K562 (cell line): ENCODE data around the gene NGRN. TPM values are rescaled to one million over a fixed set of nuclear protein-coding genes. Genes with fewer than 3 reads are reported as not detected.
A peak's percentile ranks its signal among the peaks of the same experiment; 100 is the strongest.

ENCODE experiments used
- CAMTA2 ChIP-seq: fragments of 250-450 bp; sonication (Bioruptor Pico); conservative IDR thresholded peaks from 2 replicates; pipeline ENCODE4 v1.5.1; 2022
- CEBPZ ChIP-seq: fragments of 150-350 bp; IDR thresholded peaks from 2 replicates; pipeline ENCODE4 v1.6.1; 2014; ENCODE audit warnings: low read depth, mild to moderate bottlenecking, low read length, borderline replicate concordance
- CHD2 ChIP-seq: IDR thresholded peaks from 2 replicates; pipeline ENCODE4 v1.6.1; 2011; ENCODE audit warnings: low read depth, low read length
- HDAC8 ChIP-seq: fragments of 450-650 bp; IDR thresholded peaks from 2 replicates; pipeline ENCODE4 v1.6.1; 2016; ENCODE audit warnings: mild to moderate bottlenecking, missing genetic modification characterization, moderate library complexity, missing compliant biosample characterization
- HINFP ChIP-seq: fragments of 450-650 bp; conservative IDR thresholded peaks from 2 replicates; pipeline ENCODE4 v1.6.1; 2016; ENCODE audit warnings: missing genetic modification characterization, low read depth, mild to moderate bottlenecking, control low read depth, missing compliant biosample characterization
- MAFG ChIP-seq: fragments of 450-650 bp; conservative IDR thresholded peaks from 2 replicates; pipeline ENCODE4 v1.6.1; 2016; ENCODE audit warnings: missing genetic modification characterization, missing compliant biosample characterization
- MAZ ChIP-seq, 2 experiments: fragments of 450-650 bp in 1 of 2; sonication (generic) in 1 of 2; formaldehyde crosslinking; IDR thresholded peaks in 1 of 2; conservative IDR thresholded peaks in 1 of 2; 2 replicates each; pipeline versions ENCODE4 v1.4.0 to v1.5.0; 2020; ENCODE audit warnings: mild to moderate bottlenecking in 1 of 2, missing genetic modification reagents in 1 of 2
- MNT ChIP-seq, 2 experiments: fragments of 450-650 bp; conservative IDR thresholded peaks; 2 replicates each; pipeline ENCODE4 v1.6.1; 2017; ENCODE audit warnings: mild to moderate bottlenecking in 2 of 2, moderate library complexity in 2 of 2
- NFATC3 ChIP-seq: fragments of 450-650 bp; IDR thresholded peaks from 2 replicates; pipeline ENCODE4 v1.6.1; 2017; ENCODE audit warnings: mild to moderate bottlenecking
- RNF219 ChIP-seq: fragments of 250-450 bp; sonication (Bioruptor Pico); IDR thresholded peaks from 2 replicates; pipeline ENCODE4 v1.5.0; 2022; ENCODE audit warnings: mild to moderate bottlenecking
- SUPT5H ChIP-seq: fragments of 450-650 bp; IDR thresholded peaks from 2 replicates; pipeline ENCODE4 v1.6.1; 2016
- ZNF57 ChIP-seq: fragments of 450-650 bp; formaldehyde crosslinking; IDR thresholded peaks from 2 replicates; pipeline ENCODE4 v1.4.0; 2020; ENCODE audit warnings: mild to moderate bottlenecking, moderate library complexity
- ZNF79 ChIP-seq: fragments of 250-450 bp; sonication (Bioruptor Pico); IDR thresholded peaks from 2 replicates; pipeline ENCODE4 v1.4.0; 2020; ENCODE audit warnings: low read depth, mild to moderate bottlenecking, moderate library complexity
- polyA plus RNA-seq, 8 experiments: library from polyadenylated mRNA; depleted of rRNA in 4 of 8; stranded (reverse) in 5 of 8; unstranded in 3 of 8; fragments of >200 nt; fragmentation: Nextera tagmentation in 2 of 8; fragmentation: Illumina TruSeq in 1 of 8; extraction: Ambion mirVana in 2 of 8; extraction: Trizol in 1 of 8; gene quantifications; 2 replicates each; pipeline versions ENCODE4 v1.2.1 to v1.2.3, GENCODE V29; 2011 to 2014; ENCODE audit warnings: inconsistent platforms in 1 of 8, missing spikeins in 1 of 8
- total RNA-seq, 7 experiments: library from RNA; depleted of rRNA in 6 of 7; stranded (reverse); fragments of >200 nt in 6 of 7; fragmentation: Illumina TruSeq in 2 of 7; extraction: Trizol in 2 of 7; gene quantifications; 2 replicates each; pipeline versions ENCODE4 v1.2.1 to v1.2.3, GENCODE V29; 2011 to 2021; ENCODE audit warnings: low replicate concordance in 1 of 7
- TF ChIP-seq, protein P1 (sequence below): fragments of 200-800 bp; sonication (Bioruptor generic); IDR thresholded peaks from 2 replicates; pipeline ENCODE4 v1.6.1; 2017; ENCODE audit warnings: missing genetic modification characterization, missing compliant biosample characterization

Gene NGRN
- total and polyA plus RNA-seq, 9 of the 15 experiments (the other 6 are each of a cell fraction or from before 2014, with no cell fraction given): 14.0 to 73.4 (median 60.0) TPM

DNA sequence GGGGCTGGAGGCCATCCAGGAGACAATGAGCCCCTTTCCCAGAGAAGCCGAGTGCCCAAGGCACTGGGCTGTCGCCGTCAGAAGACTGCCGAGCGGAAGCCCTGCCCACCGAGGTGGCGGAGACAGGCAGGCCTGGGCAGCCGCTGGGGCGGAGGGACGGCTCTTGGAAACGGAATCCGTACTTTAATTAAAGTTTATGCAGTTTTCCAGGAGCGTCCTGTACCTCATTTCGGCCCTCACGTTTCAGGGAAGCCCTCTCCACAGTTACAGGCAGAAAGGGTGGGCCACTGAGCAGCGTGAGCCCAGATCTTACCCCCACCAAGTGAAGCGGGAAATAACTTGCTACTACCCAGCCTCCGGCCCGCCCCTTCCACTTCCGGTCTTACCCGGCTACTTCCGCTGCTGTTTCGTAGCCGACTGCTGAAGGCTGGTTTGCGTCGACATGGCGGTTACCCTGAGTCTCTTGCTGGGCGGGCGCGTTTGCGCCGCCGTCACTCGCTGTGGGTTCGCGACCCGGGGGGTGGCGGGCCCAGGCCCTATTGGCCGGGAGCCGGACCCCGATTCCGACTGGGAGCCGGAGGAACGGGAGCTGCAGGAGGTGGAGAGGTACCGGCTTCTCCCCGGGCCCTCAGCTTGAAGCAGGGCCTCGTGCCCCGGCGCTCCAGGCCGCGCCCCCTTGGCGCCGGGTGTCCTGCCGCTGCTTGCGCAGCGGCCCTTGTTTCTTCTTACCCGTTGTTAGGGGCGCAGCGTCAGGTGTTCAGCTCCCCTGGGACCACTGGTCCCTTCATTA is at the start of gene NGRN (continued):
- TF ChIP-seq CEBPZ: no peak
- TF ChIP-seq MNT (conservative IDR thresholded peaks at IDR 0.05): peak; percentile 93 to 97
- TF ChIP-seq, protein P1, sequence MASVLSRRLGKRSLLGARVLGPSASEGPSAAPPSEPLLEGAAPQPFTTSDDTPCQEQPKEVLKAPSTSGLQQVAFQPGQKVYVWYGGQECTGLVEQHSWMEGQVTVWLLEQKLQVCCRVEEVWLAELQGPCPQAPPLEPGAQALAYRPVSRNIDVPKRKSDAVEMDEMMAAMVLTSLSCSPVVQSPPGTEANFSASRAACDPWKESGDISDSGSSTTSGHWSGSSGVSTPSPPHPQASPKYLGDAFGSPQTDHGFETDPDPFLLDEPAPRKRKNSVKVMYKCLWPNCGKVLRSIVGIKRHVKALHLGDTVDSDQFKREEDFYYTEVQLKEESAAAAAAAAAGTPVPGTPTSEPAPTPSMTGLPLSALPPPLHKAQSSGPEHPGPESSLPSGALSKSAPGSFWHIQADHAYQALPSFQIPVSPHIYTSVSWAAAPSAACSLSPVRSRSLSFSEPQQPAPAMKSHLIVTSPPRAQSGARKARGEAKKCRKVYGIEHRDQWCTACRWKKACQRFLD (CRISPR knock-in tag): peak; percentile 90; the same call in 1 of the 2 replicates
- TF ChIP-seq RNF219 (CRISPR knock-in tag): no peak
- TF ChIP-seq CAMTA2 (CRISPR knock-in tag): no peak
- TF ChIP-seq CHD2: no peak
- TF ChIP-seq ZNF57 (CRISPR knock-in tag): no peak
- TF ChIP-seq HDAC8 (tag): 0 out of 2 replicates have a peak, but pooled peaks have one; percentile 16
- TF ChIP-seq SUPT5H: peak; percentile 96
- no peak for TF ChIP-seq HINFP (tag)
- TF ChIP-seq ZNF79 (CRISPR knock-in tag): no peak
- no peak for TF ChIP-seq MAFG (tag)
- peak; percentile 70 to 86 for TF ChIP-seq MAZ (CRISPR knock-in tag; conservative IDR thresholded peaks at IDR 0.05 in 1 of 2, IDR thresholded peaks at IDR 0.05 in 1 of 2)
- TF ChIP-seq NFATC3: no peak
